Stimulated activated CD4-positive, alpha-beta T cell treated with anti-CD3 and anti-CD28 coated beads, Interleukin-2, amount 100 ng/mL, for 48 hours (primary cell): ENCODE data around the gene MRAS.

Source experiments
- DNase-seq, 2 donors: peaks; one replicate each; pipeline ENCODE4 v3.0.0-alpha.2; 2020

MRAS gene

GRCh38 chr3:138344754-138345153, 3.6 kb upstream of the MRAS start:
- no peak for DNase-seq

- no peak for DNase-seq
These were observed 668 bp downstream of the MRAS start for GRCh38 chr3:138348754-138349739.

GRCh38 chr3:138349926-138350665, 1.7 kb downstream of the MRAS start:
- DNase-seq: no peak

GRCh38 chr3:138351151-138351550, 2.8 kb downstream of the MRAS start:
- no peak for DNase-seq

- no peak for DNase-seq
These were observed 3.7 kb downstream of the MRAS start for GRCh38 chr3:138351916-138352550.

GRCh38 chr3:138354376-138354775, 6.0 kb downstream of the MRAS start:
- no peak for DNase-seq

- DNase-seq: no peak
These were observed 6.7 kb downstream of the MRAS start for GRCh38 chr3:138355071-138355470.

- DNase-seq: no peak
These were observed 8.5 kb downstream of the MRAS start for GRCh38 chr3:138356730-138357405.

- DNase-seq: no peak
These were observed 11.0 kb downstream of the MRAS start for GRCh38 chr3:138359148-138359918.

- DNase-seq: no peak
These were observed 11.8 kb downstream of the MRAS start for GRCh38 chr3:138359919-138360868.

GRCh38 chr3:138360869-138361525, 12.6 kb downstream of the MRAS start:
- no peak for DNase-seq

GRCh38 chr3:138361561-138361971, 13.2 kb downstream of the MRAS start:
- DNase-seq: no peak

GRCh38 chr3:138362538-138362937, 14.2 kb downstream of the MRAS start:
- no peak for DNase-seq

- no peak for DNase-seq
These were observed 14.9 kb downstream of the MRAS start for GRCh38 chr3:138363322-138363721.

- DNase-seq: no peak
These were observed 16.2 kb downstream of the MRAS start for GRCh38 chr3:138364356-138365252.

- no peak for DNase-seq
These were observed 16.8 kb downstream of the MRAS start for GRCh38 chr3:138365253-138365555.

GRCh38 chr3:138366006-138366759, 17.8 kb downstream of the MRAS start:
- DNase-seq: no peak

- no peak for DNase-seq
These were observed 19.0 kb downstream of the MRAS start for GRCh38 chr3:138367326-138367850.
